Left ventricle myocardium inferior (tissue), 1 donor: ENCODE measurements around the gene PTPRN2. TPM values are rescaled to one million over a fixed set of nuclear protein-coding genes. Genes with fewer than 3 reads are reported as not detected.

Source experiments
- DNase-seq: peaks from one replicate; pipeline ENCODE4 v3.0.0-alpha.2; 2020
- H3K27ac ChIP-seq: fragments of 200-600 bp; replicated peaks from 2 replicates; pipeline ENCODE4 v1.8.0; 2021
- H3K27me3 ChIP-seq: fragments of 200-600 bp; 2 replicates; pipeline ENCODE4 v1.8.0; 2021; ENCODE audit warnings: low read depth
- H3K36me3 ChIP-seq: fragments of 200-600 bp; 2 replicates; pipeline ENCODE4 v1.8.0; 2021
- H3K4me1 ChIP-seq: fragments of 200-600 bp; 2 replicates; pipeline ENCODE4 v1.8.0; 2021
- H3K4me3 ChIP-seq: fragments of 200-600 bp; 2 replicates; pipeline ENCODE4 v1.8.0; 2021; ENCODE audit warnings: mild to moderate bottlenecking, moderate library complexity
- H3K9me3 ChIP-seq: fragments of 200-600 bp; replicated peaks from 2 replicates; pipeline ENCODE4 v1.8.0; 2021
- intact Hi-C: fragments of 100-400 bp; cut with micrococcal nuclease; formaldehyde crosslinking; loops from one replicate; pipeline ENCODE4 v1.11.0; 2022
- total RNA-seq: library from RNA; stranded (reverse); fragmentation: NEBNext Ultra II Directional; extraction: Animal tissue kit (Norgen Biotek cat#: 25700); gene quantifications from one replicate; pipeline ENCODE4 v1.2.1, GENCODE V29; 2021
- TF ChIP-seq, protein P1 (sequence below): fragments of 200-600 bp; IDR thresholded peaks from 2 replicates; pipeline ENCODE4 v1.8.0; 2021; ENCODE audit warnings: antibody characterized with exemption, mild to moderate bottlenecking, borderline replicate concordance
- donor health status: DM: no; HTN: yes; CAD: no; lungs with severe emphysema.

PTPRN2 gene
- total RNA-seq, 1 donor from 2014 or later = 1.3 TPM

DNA sequence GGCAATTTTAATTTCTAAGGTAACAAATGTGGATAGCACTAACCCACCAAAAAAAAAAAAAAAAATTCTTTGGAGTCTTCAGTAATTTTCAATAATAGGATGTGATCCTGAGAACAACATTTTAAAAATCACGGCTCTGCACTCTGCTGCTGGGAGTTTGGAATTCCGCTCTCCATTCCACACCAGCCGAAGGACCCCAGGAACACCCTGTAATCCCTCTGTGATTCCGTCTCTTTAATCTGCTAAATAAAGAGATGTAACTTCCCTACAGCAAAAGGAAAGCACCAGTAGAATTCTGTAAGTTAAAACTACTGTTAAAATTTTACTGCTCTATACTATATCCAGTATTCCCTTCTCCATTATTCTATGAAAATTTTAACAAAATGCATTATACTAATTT, 284.5 kb downstream of the PTPRN2 start:
- intact Hi-C loops = no loop called here
- H3K9me3 ChIP-seq = peaks cover 24% of the 10 kb centered on the region
- no peaks in the 10 kb centered on the region for H3K36me3 ChIP-seq
- H3K27me3 ChIP-seq = peaks cover 65% of the 10 kb centered on the region
- H3K27ac ChIP-seq = no peak overlapping the region
- DNase-seq = no peak
- TF ChIP-seq, protein P1, sequence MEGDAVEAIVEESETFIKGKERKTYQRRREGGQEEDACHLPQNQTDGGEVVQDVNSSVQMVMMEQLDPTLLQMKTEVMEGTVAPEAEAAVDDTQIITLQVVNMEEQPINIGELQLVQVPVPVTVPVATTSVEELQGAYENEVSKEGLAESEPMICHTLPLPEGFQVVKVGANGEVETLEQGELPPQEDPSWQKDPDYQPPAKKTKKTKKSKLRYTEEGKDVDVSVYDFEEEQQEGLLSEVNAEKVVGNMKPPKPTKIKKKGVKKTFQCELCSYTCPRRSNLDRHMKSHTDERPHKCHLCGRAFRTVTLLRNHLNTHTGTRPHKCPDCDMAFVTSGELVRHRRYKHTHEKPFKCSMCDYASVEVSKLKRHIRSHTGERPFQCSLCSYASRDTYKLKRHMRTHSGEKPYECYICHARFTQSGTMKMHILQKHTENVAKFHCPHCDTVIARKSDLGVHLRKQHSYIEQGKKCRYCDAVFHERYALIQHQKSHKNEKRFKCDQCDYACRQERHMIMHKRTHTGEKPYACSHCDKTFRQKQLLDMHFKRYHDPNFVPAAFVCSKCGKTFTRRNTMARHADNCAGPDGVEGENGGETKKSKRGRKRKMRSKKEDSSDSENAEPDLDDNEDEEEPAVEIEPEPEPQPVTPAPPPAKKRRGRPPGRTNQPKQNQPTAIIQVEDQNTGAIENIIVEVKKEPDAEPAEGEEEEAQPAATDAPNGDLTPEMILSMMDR = no peak
- H3K4me1 ChIP-seq = no peaks in the 10 kb centered on the region
- H3K4me3 ChIP-seq = no peak overlapping the region

DNA sequence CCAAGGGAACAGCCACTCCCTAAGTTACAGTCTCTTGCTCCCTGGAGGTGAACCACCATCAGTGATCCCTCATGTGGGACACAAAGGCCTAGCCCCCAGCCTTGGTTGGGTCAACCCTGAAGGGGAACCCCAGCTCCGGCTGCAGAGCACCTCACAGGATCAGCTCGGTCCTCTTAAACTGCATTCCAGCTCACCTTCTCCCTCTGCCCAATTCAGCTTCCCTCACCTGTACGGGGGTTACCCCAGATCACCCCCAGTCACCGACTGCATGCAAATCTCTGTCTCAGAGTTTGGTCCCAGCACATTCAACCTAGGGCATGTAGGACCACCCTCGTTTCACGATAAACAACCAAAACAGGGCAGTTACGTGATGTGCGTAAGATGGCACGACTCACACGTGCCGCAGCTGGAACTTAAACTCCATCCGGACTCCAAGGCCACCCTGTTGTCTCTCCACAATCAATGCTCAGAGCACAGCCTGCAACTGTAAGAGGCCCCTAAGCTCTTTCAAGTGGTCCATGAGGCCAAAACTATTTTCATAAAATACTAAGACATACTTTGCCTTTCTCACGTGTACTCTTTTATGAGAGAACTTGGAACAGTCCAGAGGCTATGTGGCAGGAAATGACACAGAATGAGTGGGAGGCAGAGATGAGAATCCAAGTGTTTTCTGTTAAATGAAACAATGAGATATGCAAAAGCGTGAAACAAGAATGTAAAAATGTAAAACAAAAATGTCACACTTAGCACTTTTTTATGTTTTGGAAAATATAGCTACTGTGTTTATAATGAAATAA, 285.2 kb downstream of the PTPRN2 start:
- Histone ChIP-seq H3K27me3 (peaks cover 67% of the 10 kb centered on the region), H3K27ac (no peak overlapping the region), H3K36me3 (no peaks in the 10 kb centered on the region), H3K4me1 (no peaks in the 10 kb centered on the region), H3K9me3 (peaks cover 17% of the 10 kb centered on the region), H3K4me3 (no peak overlapping the region)
- intact Hi-C loops = no loop called here
- DNase-seq = no peak
- TF ChIP-seq, protein P1 = no peak

DNA sequence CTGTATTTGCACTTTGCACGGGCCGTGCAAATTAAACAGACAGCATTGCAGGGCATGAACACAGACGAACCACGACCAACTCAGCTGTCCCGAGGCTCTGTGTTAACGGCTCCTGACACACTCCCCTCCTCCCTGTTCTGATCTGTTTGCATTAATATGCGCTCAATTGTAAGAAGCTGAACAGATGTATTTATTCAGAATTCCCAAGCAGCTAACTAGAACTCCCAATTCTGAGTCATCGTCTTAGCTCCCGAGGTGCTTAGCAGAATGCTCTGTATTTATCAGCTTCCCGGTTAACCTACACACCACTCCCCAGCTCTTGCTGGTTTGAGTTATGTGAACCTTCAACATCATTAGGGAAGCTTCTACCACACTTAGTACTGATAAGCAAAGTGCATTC, 286.4 kb downstream of the PTPRN2 start:
- Histone ChIP-seq H3K36me3 (no peaks in the 10 kb centered on the region), H3K4me1 (no peaks in the 10 kb centered on the region), H3K4me3 (no peak overlapping the region), H3K27me3 (peaks cover 79% of the 10 kb centered on the region), H3K27ac (no peak overlapping the region), H3K9me3 (peaks cover 5% of the 10 kb centered on the region)
- no peak for DNase-seq
- intact Hi-C loops = no loop called here
- TF ChIP-seq, protein P1 = no peak

DNA sequence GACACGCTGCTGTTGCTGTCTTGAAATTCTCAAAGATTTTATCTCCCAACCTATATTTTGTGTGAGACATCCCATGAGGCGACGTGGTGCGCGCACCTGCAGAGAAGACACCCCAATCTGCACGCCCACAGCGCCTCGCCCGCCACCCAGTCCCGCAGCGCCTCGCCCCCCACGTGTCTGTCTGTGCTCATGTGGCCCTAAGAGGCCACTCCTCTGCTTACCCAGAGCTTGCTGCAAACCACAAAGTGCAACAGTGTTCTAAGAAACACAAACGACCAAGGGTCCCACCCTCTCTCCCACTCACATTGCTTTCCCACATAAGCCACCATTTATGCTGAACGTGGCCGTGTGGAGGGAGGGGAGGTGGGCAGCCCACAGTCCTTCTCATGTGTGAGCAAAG, 287.2 kb downstream of the PTPRN2 start:
- peaks cover 79% of the 10 kb centered on the region for H3K27me3 ChIP-seq
- DNase-seq = no peak
- H3K27ac ChIP-seq = no peak overlapping the region
- no peaks in the 10 kb centered on the region for H3K36me3 ChIP-seq
- intact Hi-C loops = no loop called here
- H3K9me3 ChIP-seq = no peaks in the 10 kb centered on the region
- no peak overlapping the region for H3K4me3 ChIP-seq
- TF ChIP-seq, protein P1 = no peak
- no peaks in the 10 kb centered on the region for H3K4me1 ChIP-seq

DNA sequence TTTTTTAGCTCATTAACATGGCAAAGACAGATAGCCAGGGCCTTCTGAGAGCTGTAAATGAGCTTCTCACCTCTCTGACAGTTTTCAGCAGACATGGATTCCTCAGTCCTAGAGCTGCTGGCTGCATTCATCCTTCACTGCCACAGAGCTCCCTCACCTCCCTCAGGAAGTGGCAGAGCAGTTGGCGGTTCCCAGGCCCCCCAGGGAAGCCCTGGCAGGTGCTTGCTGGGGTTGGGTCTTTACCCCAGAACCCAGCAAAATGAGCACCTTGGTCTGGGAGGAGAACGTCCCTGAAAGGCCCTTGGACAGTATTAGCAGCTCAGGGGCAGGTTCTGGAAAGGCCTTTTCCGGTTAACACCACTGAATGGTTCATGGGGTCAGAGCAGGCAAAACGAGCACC, 288.0 kb downstream of the PTPRN2 start:
- intact Hi-C loops = no loop called here
- Histone ChIP-seq H3K36me3 (no peaks in the 10 kb centered on the region), H3K9me3 (no peaks in the 10 kb centered on the region), H3K4me1 (no peaks in the 10 kb centered on the region), H3K27me3 (peaks cover 71% of the 10 kb centered on the region), H3K27ac (no peak overlapping the region), H3K4me3 (no peak overlapping the region)
- no peak for DNase-seq
- TF ChIP-seq, protein P1 = no peak
